Smooth muscle cell (in vitro differentiated cells): Measurements from ENCODE around the gene MEF2A. TPM values are rescaled to one million over a fixed set of nuclear protein-coding genes. Genes with fewer than 3 reads are reported as not detected.
"Not testable (repeated sequence)": the region's sequence is repeated elsewhere in the genome, so short reads cannot be mapped to it uniquely, and the experiment has no call there.

Experiments used
- DNase-seq: peaks from one replicate; lab custom pipeline; 2025; ENCODE audit not compliant: unreplicated experiment; lab: John Stamatoyannopoulos, UW
- H2AFZ ChIP-seq: fragments of 200-600 bp; sonication (generic); 2 replicates; pipeline ENCODE4 v1.6.0; 2016; ENCODE audit warnings: antibody characterized with exemption, low read depth, mild to moderate bottlenecking
- H3F3A ChIP-seq: fragments of 200-600 bp; sonication (generic); 2 replicates; pipeline ENCODE4 v1.6.0; 2017; ENCODE audit warnings: antibody characterized with exemption, low read depth
- H3K27ac ChIP-seq: fragments of 200-600 bp; sonication (generic); 2 replicates; pipeline ENCODE4 v1.5.1; 2016; ENCODE audit warnings: low read depth, mild to moderate bottlenecking
- H3K27me3 ChIP-seq: fragments of 200-600 bp; sonication (generic); 2 replicates; pipeline ENCODE4 v1.6.1; 2016; ENCODE audit warnings: low read depth, mild to moderate bottlenecking
- H3K36me3 ChIP-seq: fragments of 200-600 bp; sonication (generic); 2 replicates; pipeline ENCODE4 v1.5.1; 2016; ENCODE audit warnings: low read depth
- H3K4me1 ChIP-seq: fragments of 200-600 bp; sonication (generic); 2 replicates; pipeline ENCODE4 v1.5.1; 2016; ENCODE audit warnings: low read depth
- H3K4me2 ChIP-seq: fragments of 200-600 bp; sonication (generic); 2 replicates; pipeline ENCODE4 v1.6.0; 2016; ENCODE audit warnings: mild to moderate bottlenecking
- H3K4me3 ChIP-seq: fragments of 200-600 bp; sonication (generic); 2 replicates; pipeline ENCODE4 v1.5.1; 2016; ENCODE audit warnings: mild to moderate bottlenecking
- H3K79me2 ChIP-seq: fragments of 200-600 bp; sonication (generic); 2 replicates; pipeline ENCODE4 v1.6.0; 2016; ENCODE audit warnings: low read depth, mild to moderate bottlenecking
- H3K9ac ChIP-seq: fragments of 200-600 bp; sonication (generic); 2 replicates; pipeline ENCODE4 v1.6.0; 2016; ENCODE audit warnings: low read depth
- H3K9me3 ChIP-seq: fragments of 200-600 bp; sonication (generic); replicated peaks from 2 replicates; pipeline ENCODE4 v1.5.1; 2016; ENCODE audit warnings: low read depth
- H4K20me1 ChIP-seq: fragments of 200-600 bp; sonication (generic); 2 replicates; pipeline ENCODE4 v1.6.0; 2016; ENCODE audit warnings: low read depth
- WGBS: methylation state at CpG from one replicate; pipeline ENCODE4 v1.1.7; 2016; ENCODE audit warnings: low lambda C conversion rate; 5-methylcytosine and 5-hydroxymethylcytosine counted together
- polyA plus RNA-seq: library from polyadenylated mRNA; unstranded; fragments of >200 nt; fragmentation: Nextera tagmentation; extraction: Ambion mirVana; gene quantifications from 2 replicates; pipeline ENCODE4 v1.2.1, GENCODE V29; 2016
- total RNA-seq: library from RNA; depleted of rRNA; stranded (reverse); fragments of >200 nt; gene quantifications from 2 replicates; pipeline ENCODE4 v1.2.3, GENCODE V29; 2014
- TF ChIP-seq, protein P1 (sequence below): fragments of 200-600 bp; sonication (generic); IDR thresholded peaks from 2 replicates; pipeline ENCODE4 v1.5.1; 2017; ENCODE audit warnings: borderline replicate concordance, mild to moderate bottlenecking, antibody characterized with exemption; ENCODE audit not compliant: insufficient read depth, poor library complexity, severe bottlenecking

Gene MEF2A
- total and polyA plus RNA-seq, 2 experiments from 2014 or later: 12.3 to 75.8 TPM

DNA sequence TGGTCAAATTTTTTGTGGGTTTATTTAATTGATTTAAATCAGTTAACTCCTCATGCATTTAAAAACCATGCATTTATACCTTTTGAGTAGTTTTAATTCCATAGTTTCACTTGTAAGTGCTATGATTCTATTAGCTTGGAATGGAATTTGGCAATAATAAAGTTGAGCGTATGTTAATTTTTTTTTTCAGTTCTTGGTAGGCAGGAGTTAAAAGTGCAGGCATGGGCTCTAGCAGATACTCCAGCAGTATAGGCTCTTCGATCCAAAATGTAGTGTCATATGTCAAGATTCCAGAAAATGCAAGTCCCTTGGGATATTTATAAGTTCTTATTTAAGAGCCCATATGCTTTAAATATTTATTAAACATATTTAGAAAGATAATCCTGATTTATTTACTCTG lies 97.1 kb downstream of the MEF2A start:
- H3K79me2 ChIP-seq: no peaks in the 10 kb centered on the region
- peaks cover 3% of the 10 kb centered on the region for H4K20me1 ChIP-seq
- WGBS: 89% methylated on average over 2 of the region's 2 CpGs
- H3K9me3 ChIP-seq: no peaks in the 10 kb centered on the region
- H3K36me3 ChIP-seq: no peaks in the 10 kb centered on the region
- TF ChIP-seq, protein P1, sequence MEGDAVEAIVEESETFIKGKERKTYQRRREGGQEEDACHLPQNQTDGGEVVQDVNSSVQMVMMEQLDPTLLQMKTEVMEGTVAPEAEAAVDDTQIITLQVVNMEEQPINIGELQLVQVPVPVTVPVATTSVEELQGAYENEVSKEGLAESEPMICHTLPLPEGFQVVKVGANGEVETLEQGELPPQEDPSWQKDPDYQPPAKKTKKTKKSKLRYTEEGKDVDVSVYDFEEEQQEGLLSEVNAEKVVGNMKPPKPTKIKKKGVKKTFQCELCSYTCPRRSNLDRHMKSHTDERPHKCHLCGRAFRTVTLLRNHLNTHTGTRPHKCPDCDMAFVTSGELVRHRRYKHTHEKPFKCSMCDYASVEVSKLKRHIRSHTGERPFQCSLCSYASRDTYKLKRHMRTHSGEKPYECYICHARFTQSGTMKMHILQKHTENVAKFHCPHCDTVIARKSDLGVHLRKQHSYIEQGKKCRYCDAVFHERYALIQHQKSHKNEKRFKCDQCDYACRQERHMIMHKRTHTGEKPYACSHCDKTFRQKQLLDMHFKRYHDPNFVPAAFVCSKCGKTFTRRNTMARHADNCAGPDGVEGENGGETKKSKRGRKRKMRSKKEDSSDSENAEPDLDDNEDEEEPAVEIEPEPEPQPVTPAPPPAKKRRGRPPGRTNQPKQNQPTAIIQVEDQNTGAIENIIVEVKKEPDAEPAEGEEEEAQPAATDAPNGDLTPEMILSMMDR: no peak
- H3F3A ChIP-seq: no peaks in the 10 kb centered on the region
- no peak overlapping the region for H3K4me2 ChIP-seq
- no peak overlapping the region for H3K4me3 ChIP-seq
- H2AFZ ChIP-seq: no peak overlapping the region
- no peak overlapping the region for H3K9ac ChIP-seq
- H3K27me3 ChIP-seq: no peaks in the 10 kb centered on the region
- no peak for DNase-seq
- no peak overlapping the region for H3K27ac ChIP-seq
- H3K4me1 ChIP-seq: no peaks in the 10 kb centered on the region

DNA sequence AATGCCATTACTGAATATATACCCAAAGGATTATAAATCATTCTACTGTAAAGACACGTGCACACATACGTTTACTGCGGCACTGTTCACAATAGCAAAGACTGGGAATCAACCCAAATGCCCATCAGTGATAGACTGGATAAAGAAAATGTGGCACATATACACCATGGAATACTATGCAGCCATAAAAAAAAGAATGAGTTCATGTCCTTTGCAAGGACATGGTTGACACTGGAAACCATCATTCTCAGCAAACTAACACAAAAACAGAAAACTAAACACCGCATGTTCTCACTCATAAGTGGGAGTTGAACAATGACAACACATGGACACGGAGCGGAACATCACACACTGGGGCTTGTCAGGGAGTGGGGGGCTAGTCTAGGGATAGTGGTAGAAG lies 100.3 kb downstream of the MEF2A start:
- not testable (repeated sequence) for H3F3A ChIP-seq, DNase-seq, H3K79me2 ChIP-seq, H3K4me1 ChIP-seq, H2AFZ ChIP-seq, H3K4me3 ChIP-seq, H3K9me3 ChIP-seq, H3K27ac ChIP-seq, H3K36me3 ChIP-seq, H3K4me2 ChIP-seq, H3K9ac ChIP-seq, H3K27me3 ChIP-seq, H4K20me1 ChIP-seq
- 98% methylated on average over 6 of the region's 6 CpGs for WGBS

DNA sequence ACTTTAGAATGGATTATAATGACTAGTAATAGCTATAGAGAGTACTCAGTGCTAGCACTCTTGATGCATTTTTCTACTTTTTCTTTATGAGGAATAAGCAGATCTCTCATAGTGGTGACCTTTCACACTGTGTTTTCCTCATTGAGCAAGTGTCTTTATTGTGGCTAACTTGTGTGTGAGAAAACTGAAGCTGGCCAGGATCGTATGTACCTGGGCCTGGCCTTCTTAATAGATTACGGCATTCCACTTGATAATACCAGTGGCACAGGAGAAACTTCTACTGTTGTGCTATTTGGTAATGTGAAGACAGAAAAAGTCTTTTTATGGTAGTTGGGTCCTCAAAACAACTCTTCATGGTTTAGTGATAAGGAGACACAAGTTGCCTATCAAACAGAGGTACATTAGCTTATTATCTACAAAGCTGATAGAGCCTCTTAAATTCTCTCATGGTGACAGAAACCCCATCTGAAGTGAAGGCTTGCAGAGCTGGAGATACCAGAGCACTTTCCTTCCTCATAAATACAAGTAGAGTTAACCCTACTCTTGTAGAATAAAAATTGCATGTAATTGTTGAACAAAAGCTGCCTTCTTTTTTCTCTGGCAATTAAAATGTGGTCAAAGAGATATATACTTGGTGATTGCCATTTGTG lies 102.9 kb downstream of the MEF2A start:
- no peaks in the 10 kb centered on the region for H3F3A ChIP-seq
- TF ChIP-seq, protein P1: no peak
- no peaks in the 10 kb centered on the region for H3K9me3 ChIP-seq
- WGBS: 56% methylated on average over 2 of the region's 2 CpGs
- no peak overlapping the region for H3K4me3 ChIP-seq
- no peak overlapping the region for H2AFZ ChIP-seq
- H3K4me1 ChIP-seq: no peaks in the 10 kb centered on the region
- H3K36me3 ChIP-seq: peaks cover 4% of the 10 kb centered on the region
- H3K79me2 ChIP-seq: peaks cover 3% of the 10 kb centered on the region
- no peak overlapping the region for H3K4me2 ChIP-seq
- no peaks in the 10 kb centered on the region for H3K27me3 ChIP-seq
- H3K9ac ChIP-seq: no peak overlapping the region
- H3K27ac ChIP-seq: no peak overlapping the region
- no peak for DNase-seq
- no peaks in the 10 kb centered on the region for H4K20me1 ChIP-seq

DNA sequence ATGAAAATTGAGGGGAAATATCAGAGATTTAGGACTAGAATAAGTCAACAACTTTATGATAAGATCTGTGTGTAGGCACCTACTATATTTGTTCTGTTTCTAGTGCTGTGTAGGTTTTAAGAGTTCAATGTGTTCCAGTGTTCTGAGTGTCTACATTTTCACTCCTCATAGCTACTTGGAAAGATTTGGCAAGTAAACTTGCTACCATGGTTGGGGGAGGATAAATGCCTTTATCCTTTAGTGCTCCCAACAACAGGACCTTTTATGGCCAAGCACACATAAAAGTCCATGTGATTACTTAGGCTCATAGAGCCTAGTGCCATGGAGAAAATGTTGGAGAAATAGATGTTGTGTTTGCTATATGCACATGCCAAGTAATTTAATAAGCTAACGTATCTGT lies 103.5 kb downstream of the MEF2A start:
- DNase-seq: no peak
- H3K4me2 ChIP-seq: no peak overlapping the region
- H3K4me3 ChIP-seq: no peak overlapping the region
- peaks cover 3% of the 10 kb centered on the region for H3K79me2 ChIP-seq
- peaks cover 4% of the 10 kb centered on the region for H3K36me3 ChIP-seq
- no peaks in the 10 kb centered on the region for H3F3A ChIP-seq
- no peak overlapping the region for H2AFZ ChIP-seq
- no peaks in the 10 kb centered on the region for H3K4me1 ChIP-seq
- H3K9me3 ChIP-seq: no peaks in the 10 kb centered on the region
- no peaks in the 10 kb centered on the region for H4K20me1 ChIP-seq
- H3K27me3 ChIP-seq: no peaks in the 10 kb centered on the region
- H3K9ac ChIP-seq: no peak overlapping the region
- TF ChIP-seq, protein P1: no peak
- no peak overlapping the region for H3K27ac ChIP-seq
- WGBS: 95% methylated on average over 1 of the region's 1 CpG
